SU-DHL-6 (cell line): ENCODE measurements around the gene ESR1.

Experiments
- EZH2phosphoT487 ChIP-seq: fragments of 200-600 bp; sonication (generic), shearing (Covaris generic); conservative IDR thresholded peaks from 2 replicates; pipeline ENCODE4 v1.6.1; 2018; ENCODE audit warnings: mild to moderate bottlenecking, antibody characterized with exemption, low read length, moderate library complexity, mixed read lengths
- TF ChIP-seq, protein P1 (sequence below): fragments of 200-600 bp; sonication (generic); IDR thresholded peaks from one replicate; pipeline ENCODE4 v1.5.1; 2017; ENCODE audit warnings: antibody characterized with exemption, mild to moderate bottlenecking, low read length, moderate library complexity; ENCODE audit not compliant: insufficient read depth, poor library complexity, severe bottlenecking

DNA sequence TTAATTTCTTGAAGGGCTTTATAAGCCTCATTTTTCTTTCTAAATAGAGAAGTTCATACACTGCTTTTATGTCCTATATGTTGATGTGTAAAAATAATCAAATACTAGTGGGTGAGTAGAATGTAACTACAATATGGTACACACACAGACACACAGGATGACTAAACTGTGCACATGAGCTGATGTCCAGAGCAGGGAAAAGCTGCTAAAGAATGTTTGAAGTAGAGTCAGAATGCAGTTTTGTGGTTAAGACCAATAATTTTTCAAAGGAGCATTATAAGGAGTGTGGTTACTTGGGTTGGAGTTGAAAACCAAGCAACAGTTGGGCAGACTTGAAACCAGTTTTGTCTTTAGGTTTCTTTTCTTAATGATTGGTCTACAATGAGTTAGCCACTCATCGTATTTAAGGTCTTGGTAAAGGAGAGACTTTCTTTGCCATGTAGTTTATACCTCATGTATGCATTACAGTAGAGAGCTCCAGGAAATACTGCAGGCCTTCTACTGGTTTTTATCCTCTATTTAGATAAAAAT lies 196.6 kb downstream of the ESR1 start:
- TF ChIP-seq, protein P1, sequence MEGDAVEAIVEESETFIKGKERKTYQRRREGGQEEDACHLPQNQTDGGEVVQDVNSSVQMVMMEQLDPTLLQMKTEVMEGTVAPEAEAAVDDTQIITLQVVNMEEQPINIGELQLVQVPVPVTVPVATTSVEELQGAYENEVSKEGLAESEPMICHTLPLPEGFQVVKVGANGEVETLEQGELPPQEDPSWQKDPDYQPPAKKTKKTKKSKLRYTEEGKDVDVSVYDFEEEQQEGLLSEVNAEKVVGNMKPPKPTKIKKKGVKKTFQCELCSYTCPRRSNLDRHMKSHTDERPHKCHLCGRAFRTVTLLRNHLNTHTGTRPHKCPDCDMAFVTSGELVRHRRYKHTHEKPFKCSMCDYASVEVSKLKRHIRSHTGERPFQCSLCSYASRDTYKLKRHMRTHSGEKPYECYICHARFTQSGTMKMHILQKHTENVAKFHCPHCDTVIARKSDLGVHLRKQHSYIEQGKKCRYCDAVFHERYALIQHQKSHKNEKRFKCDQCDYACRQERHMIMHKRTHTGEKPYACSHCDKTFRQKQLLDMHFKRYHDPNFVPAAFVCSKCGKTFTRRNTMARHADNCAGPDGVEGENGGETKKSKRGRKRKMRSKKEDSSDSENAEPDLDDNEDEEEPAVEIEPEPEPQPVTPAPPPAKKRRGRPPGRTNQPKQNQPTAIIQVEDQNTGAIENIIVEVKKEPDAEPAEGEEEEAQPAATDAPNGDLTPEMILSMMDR, result no peak
- TF ChIP-seq EZH2phosphoT487, result no peak
